Measurements from ENCODE around the gene PAX4. TPM values are rescaled to one million over a fixed set of nuclear protein-coding genes. Genes with fewer than 3 reads are reported as not detected.

The PAX4 gene
- total and polyA plus RNA-seq, 2 of the 4 experiments (the other 2 are of a cell fraction): not detected

- H3K4me2 ChIP-seq (ENCODE audit: low read depth, low read length): no peak overlapping the region
- H3K14ac ChIP-seq (replicated peaks; ENCODE audit: low read depth, low read length): no peak overlapping the region
- intact Hi-C loops (cut with micrococcal nuclease): no loop called here
- in situ Hi-C loops (cut with MboI; ENCODE audit: low sequenced_read_pairs): no loop called here
- H4K20me1 ChIP-seq (ENCODE audit: insufficient read depth, low read length): no peaks in the 10 kb centered on the region
- no peak overlapping the region for H2BK20ac ChIP-seq (ENCODE audit: low read depth, low read length)
- H3K9ac ChIP-seq (ENCODE audit: low read depth, low read length): no peak overlapping the region
- H3K27ac ChIP-seq (ENCODE audit: insufficient read depth, low read length): no peak overlapping the region
- DNase-seq (no peak), ATAC-seq (ENCODE audit: low read depth) (no peak)
- no peak overlapping the region for H2AFZ ChIP-seq (replicated peaks; ENCODE audit: low read length, poor library complexity)
- H3K9me1 ChIP-seq (ENCODE audit: insufficient read depth, low read length): no peaks in the 10 kb centered on the region; the same call in 1 of the 2 replicates
- dilution Hi-C loops (cut with HindIII; ENCODE audit: low sequenced_read_pairs, unreplicated experiment): no loop called here
- H2AK9ac ChIP-seq (replicated peaks; ENCODE audit: low read depth, low read length, poor library complexity): no peak overlapping the region
- H3K9me3 ChIP-seq (ENCODE audit: control insufficient read depth, insufficient read depth, low read length): no peaks in the 10 kb centered on the region
- H2BK15ac ChIP-seq (ENCODE audit: low read depth, low read length): no peak overlapping the region
- peaks cover under 1% of the 10 kb centered on the region; the same call in 1 of the 2 replicates for H3K4me1 ChIP-seq (ENCODE audit: control insufficient read depth, insufficient read depth, low read length)
- no peak overlapping the region for H2BK120ac ChIP-seq (ENCODE audit: low read depth, low read length)
- H3K79me1 ChIP-seq (ENCODE audit: low read depth in 1 of 2, low read length in 2 of 2): peaks cover 6 to 7% of the 10 kb centered on the region in 2 experiments; a peak in 1 of 4 replicates
- H2AK5ac ChIP-seq (ENCODE audit: low read depth, low read length): no peak overlapping the region
- no TSS peak for BruUV-seq (replicated peaks)
- no peak overlapping the region for H3K56ac ChIP-seq (ENCODE audit: extremely low read depth, insufficient read depth, low read length)
- peaks cover 4% of the 10 kb centered on the region for H3K27me3 ChIP-seq (ENCODE audit: control insufficient read depth, insufficient read depth, low read length)
- H2BK5ac ChIP-seq (ENCODE audit: low read depth, low read length, poor library complexity, severe bottlenecking): no peak overlapping the region
- no peak overlapping the region for H3K23ac ChIP-seq (ENCODE audit: low read depth, low read length)
- peaks cover 11% of the 10 kb centered on the region for H3K36me3 ChIP-seq (ENCODE audit: control insufficient read depth, insufficient read depth, low read length)
- H3K4ac ChIP-seq (ENCODE audit: low read depth, low read length): no peak overlapping the region
- no peak overlapping the region for H3K4me3 ChIP-seq (ENCODE audit: insufficient read depth, low read depth, low read length)
- no peak overlapping the region for H4K8ac ChIP-seq (ENCODE audit: low read depth in 2 of 2, low read length in 2 of 2)
- WGBS, 2 experiments (ENCODE audit: extremely low coverage in 2 of 2, insufficient read length in 1 of 2): no CpG with 5 or more reads among the region's 1 CpG
- no peak overlapping the region for H4K91ac ChIP-seq (ENCODE audit: insufficient read depth, low read depth, low read length)
- no peak overlapping the region for H3K18ac ChIP-seq (ENCODE audit: low read depth, low read length)
- POLR2A ChIA-PET (ENCODE audit: unreplicated experiment): no interaction called here
- TF ChIP-seq NFE2L2 (IDR thresholded peaks at IDR 0.05; ENCODE audit: low read depth, low read length) (no peak), BHLHE40 (IDR thresholded peaks at IDR 0.05; ENCODE audit: low read depth, low read length) (no peak), SMC3 (IDR thresholded peaks at IDR 0.05; ENCODE audit: low read depth, low read length) (no peak), CEBPB (IDR thresholded peaks at IDR 0.05; ENCODE audit: low read depth, low read length) (no peak), RCOR1 (IDR thresholded peaks at IDR 0.05; ENCODE audit: insufficient replicate concordance, low read length) (no peak), RAD21 (IDR thresholded peaks at IDR 0.05; ENCODE audit: low read length) (no peak), RFX5 (IDR thresholded peaks at IDR 0.05; ENCODE audit: low read depth, low read length) (no peak), MXI1 (IDR thresholded peaks at IDR 0.05; ENCODE audit: borderline replicate concordance, low read depth, low read length) (no peak), CTCF (conservative IDR thresholded peaks at IDR 0.05; ENCODE audit: low read depth, low read length) (no peak), CHD1 (IDR thresholded peaks at IDR 0.05; ENCODE audit: low read depth, low read length) (no peak), USF2 (IDR thresholded peaks at IDR 0.05; ENCODE audit: low read depth, low read length) (no peak), POLR2A (IDR thresholded peaks at IDR 0.05; ENCODE audit: low read depth, low read length) (no peak)
- H4K5ac ChIP-seq (ENCODE audit: low read depth, low read length): no peak overlapping the region
- CTCF ChIA-PET: no interaction called here
Observed at GRCh38 chr7:127594490-127594889, 23.5 kb downstream of the PAX4 start.

All from IMR-90 (cell line).